ENCODE data around the gene EHD2.
"Not testable (repeated sequence)": the region's sequence is repeated elsewhere in the genome, so short reads cannot be mapped to it uniquely, and the experiment has no call there.

Gene EHD2

GRCh38 chr19:47716270-47716937 lies 3.2 kb downstream of the EHD2 start:
- DNase-seq (ENCODE audit: low spot score): no peak

DNA sequence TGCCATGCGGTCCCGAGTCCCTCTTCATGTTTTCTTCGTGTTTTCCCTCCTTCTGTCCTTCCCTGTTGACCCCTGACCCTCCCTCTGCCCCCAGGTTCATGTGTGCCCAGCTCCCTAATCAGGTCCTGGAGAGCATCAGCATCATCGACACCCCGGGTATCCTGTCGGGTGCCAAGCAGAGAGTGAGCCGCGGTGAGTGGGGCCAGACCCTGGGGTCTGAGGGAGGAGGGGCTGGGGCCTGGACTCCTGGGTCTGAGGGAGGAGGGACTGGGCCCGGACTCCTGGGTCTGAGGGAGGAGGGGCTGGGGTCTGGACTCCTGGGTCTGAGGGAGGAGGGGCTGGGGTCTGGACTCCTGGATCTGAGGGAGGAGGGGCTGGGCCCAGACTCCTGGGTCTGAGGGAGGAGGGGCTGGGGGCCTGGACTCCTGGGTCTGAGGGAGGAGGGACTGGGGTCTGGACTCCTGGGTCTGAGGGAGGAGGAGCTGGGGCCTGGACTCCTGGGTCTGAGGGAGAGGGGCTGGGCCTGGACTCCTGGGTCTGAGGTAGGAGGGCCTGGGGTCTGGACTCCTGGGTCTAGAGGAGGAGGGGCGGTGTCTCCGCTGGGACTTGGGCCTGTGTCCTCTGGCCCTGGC lies 5.3 kb downstream of the EHD2 start:
- DNase-seq (ENCODE audit: low spot score): not testable (repeated sequence)

DNA sequence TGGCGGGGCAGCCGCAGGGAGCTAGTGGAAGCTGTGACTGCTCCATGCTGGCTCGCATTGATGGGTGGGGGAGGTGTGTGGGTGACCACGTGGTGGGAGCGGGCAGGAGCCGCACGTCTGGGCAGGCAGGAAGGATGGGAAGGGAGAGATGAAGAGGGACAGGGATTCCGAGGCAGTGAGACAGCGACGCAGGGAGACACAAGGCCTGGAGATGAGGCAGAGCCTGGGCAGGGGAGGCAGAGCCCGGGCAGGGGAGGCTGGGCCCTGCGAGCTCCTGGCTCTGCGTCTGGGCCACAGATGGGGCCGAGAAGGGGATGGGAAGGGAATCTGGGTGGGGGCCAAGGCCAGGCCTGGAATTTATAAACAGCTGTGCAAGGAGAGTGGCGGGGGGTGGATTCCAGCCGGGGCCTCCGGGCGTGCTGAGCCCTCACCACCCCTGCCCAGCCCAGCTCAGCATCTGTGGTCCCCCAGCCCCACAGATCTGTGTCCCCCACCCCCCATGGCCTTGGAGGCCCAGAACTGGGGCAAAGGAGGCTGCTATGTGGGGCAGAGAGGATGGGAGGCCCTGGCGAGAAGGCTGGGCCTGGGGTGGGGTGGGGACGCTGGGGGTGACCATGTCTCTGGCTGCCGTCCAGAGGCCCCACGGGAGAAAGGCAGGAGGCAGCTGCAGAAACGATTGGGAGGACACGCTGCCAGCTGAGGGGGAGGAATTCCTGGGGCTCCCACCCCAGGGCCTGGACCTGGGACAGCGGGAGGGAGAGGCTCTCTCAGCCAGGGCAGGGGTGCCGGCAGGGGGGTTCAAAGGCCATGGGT lies 6.0 kb downstream of the EHD2 start:
- no peak for DNase-seq (ENCODE audit: low spot score)

DNA sequence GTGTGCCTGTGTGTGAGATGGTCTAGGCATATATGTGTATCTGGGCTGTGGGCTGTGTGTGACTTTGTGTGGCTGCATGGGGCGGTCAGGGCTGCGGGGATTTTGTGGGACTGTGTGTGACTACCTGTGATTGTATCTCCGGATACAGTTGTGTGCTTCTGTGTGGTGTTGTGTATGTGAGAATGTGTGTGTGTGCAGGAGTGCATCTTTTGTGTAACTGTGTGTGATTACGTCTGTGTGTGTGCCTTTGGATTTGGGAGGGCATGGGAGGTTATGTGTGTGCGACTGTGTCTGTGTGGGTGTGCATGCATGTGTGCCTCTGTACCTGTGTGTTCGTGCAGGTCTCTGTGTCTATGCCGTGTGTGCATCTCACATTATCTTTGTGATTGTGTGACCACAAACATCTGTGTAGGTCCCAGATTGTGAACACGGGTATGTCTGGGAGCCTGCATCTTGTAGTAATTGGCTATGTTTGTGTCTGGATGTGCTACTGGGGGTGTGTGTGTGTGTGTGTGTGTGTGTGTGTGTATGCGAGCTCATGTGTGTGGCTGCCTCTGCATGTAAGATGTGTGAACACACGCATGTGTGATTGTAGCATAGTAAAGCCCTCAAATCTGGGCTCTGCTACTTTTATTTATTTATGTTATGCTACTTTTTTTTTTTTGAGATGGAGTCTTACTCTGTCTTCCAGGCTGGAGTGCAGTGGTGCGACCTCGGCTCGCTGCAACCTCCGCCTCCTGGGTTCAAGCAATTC lies 7.6 kb downstream of the EHD2 start:
- DNase-seq (ENCODE audit: low spot score): no peak

- DNase-seq (ENCODE audit: low spot score): peak; percentile 87
Measured at GRCh38 chr19:47723581-47723940, 10.3 kb downstream of the EHD2 start.

DNA sequence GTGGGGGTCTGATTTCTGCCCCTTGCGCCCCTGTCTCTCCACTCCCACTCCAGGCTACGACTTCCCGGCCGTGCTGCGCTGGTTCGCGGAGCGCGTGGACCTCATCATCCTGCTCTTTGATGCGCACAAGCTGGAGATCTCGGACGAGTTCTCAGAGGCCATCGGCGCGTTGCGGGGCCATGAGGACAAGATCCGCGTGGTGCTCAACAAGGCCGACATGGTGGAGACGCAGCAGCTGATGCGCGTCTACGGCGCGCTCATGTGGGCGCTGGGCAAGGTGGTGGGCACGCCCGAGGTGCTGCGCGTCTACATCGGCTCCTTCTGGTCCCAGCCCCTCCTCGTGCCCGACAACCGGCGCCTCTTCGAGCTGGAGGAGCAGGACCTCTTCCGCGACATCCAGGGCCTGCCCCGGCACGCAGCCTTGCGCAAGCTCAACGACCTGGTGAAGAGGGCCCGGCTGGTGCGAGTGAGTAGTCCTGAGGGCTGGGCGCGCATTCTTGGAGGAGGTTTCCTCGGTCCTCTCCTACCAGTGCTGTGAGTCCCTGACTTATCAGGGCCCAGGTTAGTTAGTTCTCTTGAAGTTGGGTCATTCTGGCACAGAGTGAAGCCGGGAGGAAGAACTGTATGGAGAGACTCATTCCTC lies 12.7 kb downstream of the EHD2 start:
- no peak for DNase-seq (ENCODE audit: low spot score)

DNA sequence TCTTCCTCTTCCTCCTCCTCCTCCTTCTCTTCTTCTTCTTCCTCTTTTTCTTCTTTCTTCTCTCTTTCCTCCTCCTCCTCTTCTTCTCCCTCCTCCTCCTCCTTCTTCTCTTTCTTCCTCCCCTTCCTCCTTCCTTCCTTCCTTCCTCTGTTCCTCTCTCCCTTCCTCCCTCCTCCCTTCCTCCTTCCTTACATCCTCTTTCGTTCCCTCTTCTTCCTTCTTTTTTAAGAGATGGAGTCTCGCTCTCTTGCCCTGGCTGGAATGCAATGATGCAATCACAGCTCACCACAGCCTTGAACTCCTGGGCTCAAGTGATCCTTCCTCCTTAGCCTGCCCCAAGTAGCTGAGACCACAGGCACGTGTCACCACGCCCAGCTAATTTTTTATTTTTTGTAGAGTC lies 13.2 kb downstream of the EHD2 start:
- DNase-seq (ENCODE audit: low spot score): no peak

GRCh38 chr19:47728295-47728694 lies 15.1 kb downstream of the EHD2 start:
- not testable (repeated sequence) for DNase-seq (ENCODE audit: low spot score)

GRCh38 chr19:47729468-47729798 lies 16.2 kb downstream of the EHD2 start:
- DNase-seq (ENCODE audit: low spot score): no peak

DNA sequence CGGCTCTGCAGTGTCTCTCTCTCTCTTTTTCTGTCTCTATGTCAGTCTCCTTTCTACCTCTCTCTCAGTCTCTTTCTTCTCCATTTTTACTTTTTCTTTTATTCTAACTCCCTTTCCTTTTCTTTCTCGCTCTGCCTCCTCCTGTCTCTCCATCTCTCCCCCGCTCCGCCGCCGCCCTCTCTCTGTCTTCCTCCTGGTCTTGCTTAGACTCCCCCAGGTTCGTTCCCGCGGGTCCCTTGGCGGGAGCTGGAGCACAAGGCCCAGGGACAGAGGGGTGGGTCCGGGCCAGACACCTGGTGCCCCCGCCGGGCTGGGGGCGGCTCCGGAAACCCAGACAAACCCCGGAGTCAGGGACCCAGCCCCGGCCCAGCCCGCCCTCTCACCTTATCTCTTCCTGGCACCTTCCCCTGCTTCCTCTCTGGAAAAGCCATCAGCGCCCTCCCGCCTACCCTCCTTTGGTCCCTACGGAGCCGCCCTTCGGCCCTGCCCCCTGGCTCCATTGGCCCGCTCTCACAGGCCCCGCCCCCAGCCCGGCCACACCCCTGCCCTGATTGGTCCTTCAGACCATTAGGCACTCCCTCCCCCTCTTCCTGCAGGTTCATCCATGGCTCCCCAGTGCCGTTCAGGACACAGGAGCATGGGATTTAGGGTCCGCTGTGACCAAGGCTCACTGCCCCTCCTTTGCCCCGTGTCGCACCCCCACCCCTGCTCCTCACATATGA lies 16.7 kb downstream of the EHD2 start:
- DNase-seq (ENCODE audit: low spot score): no peak

DNA sequence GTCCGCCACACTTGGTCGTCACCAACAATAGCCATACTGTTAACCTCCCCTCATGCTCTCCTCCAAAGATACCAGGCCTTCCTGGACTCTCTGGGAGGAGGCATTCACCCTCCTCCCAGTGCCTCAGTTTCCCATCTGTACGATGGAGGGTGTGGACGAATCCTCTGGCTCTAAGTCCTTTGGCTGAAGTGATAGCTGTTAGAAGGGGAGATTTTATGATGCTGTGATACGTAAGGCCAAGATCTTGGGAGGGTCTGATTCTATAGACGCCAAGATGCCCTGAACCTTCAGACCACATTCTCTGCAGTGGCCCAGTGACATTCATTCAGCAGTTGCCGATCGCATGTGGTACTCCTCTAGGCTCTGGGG lies 17.3 kb downstream of the EHD2 start:
- DNase-seq (ENCODE audit: low spot score): no peak

GRCh38 chr19:47730910-47731309 lies 17.7 kb downstream of the EHD2 start:
- no peak for DNase-seq (ENCODE audit: low spot score)

DNA sequence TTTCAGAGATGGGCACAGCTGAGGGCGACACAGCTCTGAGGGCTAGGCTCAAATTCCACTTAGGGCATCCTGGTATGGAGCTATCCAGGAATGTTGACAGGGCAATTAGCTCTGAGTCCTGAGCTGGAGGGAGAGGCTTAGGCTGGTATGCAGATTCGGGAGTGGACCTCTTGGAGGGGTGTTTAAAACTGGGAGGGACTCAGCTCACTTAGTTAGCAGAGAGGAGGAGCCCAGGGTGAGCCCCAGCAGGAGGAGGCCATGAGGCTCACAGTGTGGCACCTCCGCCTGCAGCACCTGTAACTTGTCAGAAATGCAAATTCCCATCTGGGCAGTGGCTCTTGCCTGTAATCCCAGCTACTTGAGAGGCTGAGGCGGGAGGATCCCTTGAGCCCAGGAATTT lies 21.9 kb downstream of the EHD2 start:
- DNase-seq (ENCODE audit: low spot score): no peak

- DNase-seq (ENCODE audit: low spot score): no peak
Measured at GRCh38 chr19:47740866-47741519, 27.8 kb downstream of the EHD2 start.

- DNase-seq (ENCODE audit: low spot score): no peak
Measured at GRCh38 chr19:47741544-47742140, 28.4 kb downstream of the EHD2 start.

DNA sequence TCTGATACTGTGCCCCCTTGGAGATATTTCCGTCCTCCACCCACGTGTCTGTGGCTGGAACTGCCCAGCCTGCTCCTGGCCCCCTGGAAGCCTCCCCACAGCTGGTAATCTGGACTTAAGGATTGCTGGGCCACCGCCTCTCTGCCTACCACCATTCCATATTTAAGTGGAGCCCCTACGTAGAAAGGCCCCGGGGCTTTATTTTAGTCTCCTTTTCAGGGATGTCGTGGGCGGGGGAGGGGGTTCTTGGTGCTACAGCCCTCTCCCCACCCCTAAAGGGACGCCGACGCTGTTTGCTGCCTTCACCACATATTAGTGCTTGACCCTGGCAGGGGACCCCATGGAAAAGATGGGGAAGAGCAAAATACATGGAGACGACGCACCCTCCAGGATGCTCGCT lies 29.4 kb downstream of the EHD2 start:
- DNase-seq (ENCODE audit: low spot score): no peak

DNA sequence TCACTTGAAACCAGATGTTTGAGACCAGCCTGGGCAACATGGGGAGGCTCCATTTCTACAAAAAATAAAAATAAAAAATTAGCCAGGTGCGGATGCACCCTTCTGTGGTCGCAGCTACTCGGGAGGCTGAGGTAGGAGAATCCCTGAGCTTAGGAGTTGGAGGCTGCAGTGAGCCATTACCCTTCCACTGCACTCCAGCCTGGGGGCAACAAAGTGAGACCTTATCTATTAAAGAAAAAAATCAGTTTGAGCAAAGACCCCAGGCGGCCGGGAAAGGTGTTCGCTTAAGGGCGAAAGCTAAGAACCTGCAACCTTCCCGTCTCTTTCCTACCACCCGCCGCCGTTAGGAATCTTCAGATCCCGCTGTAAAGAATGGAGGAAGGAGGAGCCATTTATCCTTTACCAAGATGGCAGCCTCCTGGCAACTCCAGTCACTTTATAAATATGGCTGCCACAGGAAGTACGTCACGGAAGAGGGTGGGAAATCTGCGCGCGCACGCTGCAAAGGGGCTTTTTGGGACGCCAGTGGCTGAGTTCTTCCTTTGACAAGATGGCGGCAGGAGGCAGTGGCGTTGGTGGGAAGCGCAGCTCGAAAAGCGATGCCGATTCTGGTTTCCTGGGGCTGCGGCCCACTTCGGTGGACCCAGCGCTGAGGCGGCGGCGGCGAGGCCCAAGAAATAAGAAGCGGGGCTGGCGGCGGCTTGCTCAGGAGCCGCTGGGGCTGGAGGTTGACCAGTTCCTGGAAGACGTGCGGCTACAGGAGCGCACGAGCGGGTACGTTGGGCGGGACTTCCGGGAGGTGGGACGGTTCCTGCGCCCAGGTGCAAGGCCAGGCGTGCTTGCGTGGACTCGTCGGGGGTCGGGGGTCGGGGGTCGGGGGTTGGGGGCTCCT lies 32.0 kb downstream of the EHD2 start, which contains the start of gene NOP53:
NOP53 (plus strand) TSS at position 537 of the 892 bp plus-strand sequence; CDS start at position 551, 14 bp downstream.
- peak; percentile 97 for DNase-seq (ENCODE audit: low spot score)

DNA sequence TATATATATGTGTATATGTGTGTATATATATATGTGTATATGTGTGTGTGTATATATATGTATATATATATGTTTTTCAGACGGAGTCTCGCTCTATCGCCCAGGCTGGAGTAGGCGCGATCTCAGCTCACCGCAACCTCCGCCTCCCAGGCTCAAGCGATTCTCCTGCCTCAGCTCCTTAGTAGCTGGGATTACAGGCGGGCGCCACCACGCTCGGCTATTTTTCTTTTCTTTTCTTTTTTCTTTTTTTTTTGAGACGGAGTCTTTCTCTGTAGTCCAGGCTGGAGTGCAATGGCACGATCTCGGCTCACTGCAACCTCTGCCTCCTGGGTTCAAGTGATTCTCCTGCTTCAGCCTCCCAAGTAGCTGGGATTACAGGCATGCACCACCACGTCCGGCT lies 32.9 kb downstream of the EHD2 start:
- not testable (repeated sequence) for DNase-seq (ENCODE audit: low spot score)

- DNase-seq (ENCODE audit: low spot score): no peak
Measured at GRCh38 chr19:47749326-47749725, 36.1 kb downstream of the EHD2 start.
